H1 (cell line): ENCODE measurements around the gene CCDC136. TPM values are rescaled to one million over a fixed set of nuclear protein-coding genes. Genes with fewer than 3 reads are reported as not detected.

Experiments used
- ASH2L ChIP-seq: fragments of 200-600, 300-600 bp; sonication (generic); IDR thresholded peaks from one replicate; pipeline ENCODE4 v1.7.1; 2017; ENCODE audit warnings: low read length
- CHD7 ChIP-seq: fragments of 300-600 bp; sonication (generic); IDR thresholded peaks from 2 replicates; pipeline ENCODE4 v1.7.1; 2012; ENCODE audit warnings: low read length, moderate library complexity, mild to moderate bottlenecking, inconsistent platforms; ENCODE audit not compliant: insufficient replicate concordance
- SP4 ChIP-seq: IDR thresholded peaks from 2 replicates; pipeline ENCODE4 v1.6.1; 2012; ENCODE audit warnings: low read length, inconsistent platforms
- SUZ12 ChIP-seq: fragments of 200-600 bp; sonication (generic); IDR thresholded peaks from 2 replicates; pipeline ENCODE4 v1.6.1; 2012; ENCODE audit warnings: mild to moderate bottlenecking, inconsistent platforms, low read length, moderate library complexity, mixed read lengths
- TBP ChIP-seq: IDR thresholded peaks from 2 replicates; pipeline ENCODE4 v1.6.1; 2011; ENCODE audit warnings: low read depth, low read length, improper control_type of control experiment
- polyA plus RNA-seq, 7 experiments: library from polyadenylated mRNA; depleted of rRNA in 3 of 7; stranded (reverse) in 5 of 7; unstranded in 2 of 7; fragments of >200 nt in 5 of 7; fragments of 200-250 nt in 2 of 7; gene quantifications; 1 replicate in 5 of 7; 2 replicates in 1 of 7; 4 replicates in 1 of 7; pipeline versions ENCODE4 v1.2.1 to v1.2.3, GENCODE V29; 2011 to 2013; ENCODE audit warnings: missing spikeins in 2 of 7, mixed read lengths in 2 of 7
- total RNA-seq: library from RNA; stranded (reverse); fragmentation: NEBNext Ultra II Directional; extraction: Animal tissue kit (Norgen Biotek cat#: 25700); gene quantifications from 2 replicates; pipeline ENCODE4 v1.2.1, GENCODE V29; 2021
- TF ChIP-seq, protein P1 (sequence below): IDR thresholded peaks from 2 replicates; pipeline ENCODE4 v1.6.1; 2012; ENCODE audit warnings: inconsistent platforms

Gene CCDC136
- total and polyA plus RNA-seq, 2 of the 8 experiments (the other 6 are each of a cell fraction or from before 2014, with no cell fraction given) = 35.6 to 47.7 TPM

GRCh38 chr7:128831178-128831993, 39.6 kb downstream of the CCDC136 start (continued):
- TF ChIP-seq CHD7 (no peak), SUZ12 (peak; percentile 87), TBP (no peak), ASH2L (peak; percentile 16), SP4 (no peak)
- TF ChIP-seq, protein P1, sequence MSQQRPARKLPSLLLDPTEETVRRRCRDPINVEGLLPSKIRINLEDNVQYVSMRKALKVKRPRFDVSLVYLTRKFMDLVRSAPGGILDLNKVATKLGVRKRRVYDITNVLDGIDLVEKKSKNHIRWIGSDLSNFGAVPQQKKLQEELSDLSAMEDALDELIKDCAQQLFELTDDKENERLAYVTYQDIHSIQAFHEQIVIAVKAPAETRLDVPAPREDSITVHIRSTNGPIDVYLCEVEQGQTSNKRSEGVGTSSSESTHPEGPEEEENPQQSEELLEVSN = peak; percentile 86
- TF ChIP-seq, all 59 proteins: peak for 9
